Trophoblast cell (in vitro differentiated cells and primary cell): ENCODE data around the gene THBS2.
"Not testable (repeated sequence)": the region's sequence is repeated elsewhere in the genome, so short reads cannot be mapped to it uniquely, and the experiment has no call there.

Source experiments
- DNase-seq, 2 donors: peaks; one replicate each; pipeline ENCODE4 v3.0.0-alpha.2; 2016
- H2AFZ ChIP-seq: 2 replicates; pipeline ENCODE4 v1.6.1; 2013; ENCODE audit warnings: low read length, moderate library complexity, mild to moderate bottlenecking; ENCODE audit not compliant: insufficient read depth, poor library complexity
- H2AK5ac ChIP-seq: 2 replicates; pipeline ENCODE4 v1.6.1; 2013; ENCODE audit warnings: mild to moderate bottlenecking, low read length
- H2BK120ac ChIP-seq: 2 replicates; pipeline ENCODE4 v1.6.1; 2013; ENCODE audit warnings: low read length, mild to moderate bottlenecking, moderate library complexity; ENCODE audit not compliant: insufficient read depth, poor library complexity
- H2BK12ac ChIP-seq: 2 replicates; pipeline ENCODE4 v1.6.1; 2013; ENCODE audit warnings: mild to moderate bottlenecking, low read length, moderate library complexity
- H2BK5ac ChIP-seq: 2 replicates; pipeline ENCODE4 v1.6.1; 2013; ENCODE audit warnings: low read length, low read depth, moderate library complexity, mild to moderate bottlenecking; ENCODE audit not compliant: poor library complexity
- H3K14ac ChIP-seq: 2 replicates; pipeline ENCODE4 v1.6.1; 2013; ENCODE audit warnings: mild to moderate bottlenecking, low read length
- H3K18ac ChIP-seq: 2 replicates; pipeline ENCODE4 v1.6.1; 2013; ENCODE audit warnings: mild to moderate bottlenecking, low read length
- H3K23ac ChIP-seq: 2 replicates; pipeline ENCODE4 v1.6.1; 2013; ENCODE audit warnings: low read length
- H3K27ac ChIP-seq: 2 replicates; pipeline ENCODE4 v1.5.1; 2013; ENCODE audit warnings: low read depth, mild to moderate bottlenecking, inconsistent platforms, low read length, moderate library complexity
- H3K27me3 ChIP-seq: 2 replicates; pipeline ENCODE4 v1.6.1; 2013; ENCODE audit warnings: inconsistent platforms, mild to moderate bottlenecking, low read length, moderate library complexity; ENCODE audit not compliant: insufficient read depth
- H3K36me3 ChIP-seq, 2 experiments: 1 replicate in 1 of 2; 2 replicates in 1 of 2; pipeline ENCODE4 v1.6.1; 2013; ENCODE audit warnings: low read length in 2 of 2, mild to moderate bottlenecking in 2 of 2, moderate library complexity in 1 of 2; ENCODE audit not compliant: insufficient read depth in 2 of 2, control insufficient read depth in 1 of 2
- H3K4ac ChIP-seq: 2 replicates; pipeline ENCODE4 v1.6.1; 2013; ENCODE audit warnings: low read depth, mild to moderate bottlenecking, low read length, moderate library complexity
- H3K4me1 ChIP-seq, 2 experiments: 1 replicate in 1 of 2; 2 replicates in 1 of 2; pipeline ENCODE4 v1.6.1; 2013; ENCODE audit warnings: low read length in 2 of 2, mild to moderate bottlenecking in 2 of 2, moderate library complexity in 1 of 2; ENCODE audit not compliant: insufficient read depth in 2 of 2, control insufficient read depth in 1 of 2
- H3K4me2 ChIP-seq: 2 replicates; pipeline ENCODE4 v1.6.1; 2013; ENCODE audit warnings: inconsistent platforms, mild to moderate bottlenecking, low read length, moderate library complexity
- H3K4me3 ChIP-seq: 2 replicates; pipeline ENCODE4 v1.5.1; 2013; ENCODE audit warnings: mild to moderate bottlenecking, low read depth, low read length, inconsistent platforms
- H3K79me1 ChIP-seq: one replicate; pipeline ENCODE4 v1.6.1; 2013; ENCODE audit warnings: low read length
- H3K79me2 ChIP-seq: 2 replicates; pipeline ENCODE4 v1.6.1; 2013; ENCODE audit warnings: low read length, mild to moderate bottlenecking; ENCODE audit not compliant: control insufficient read depth, insufficient read depth, poor library complexity
- H3K9ac ChIP-seq: 2 replicates; pipeline ENCODE4 v1.6.1; 2013; ENCODE audit warnings: mild to moderate bottlenecking, low read length
- H3K9me3 ChIP-seq: 2 replicates; pipeline ENCODE4 v1.6.1; 2013; ENCODE audit warnings: low read depth, mild to moderate bottlenecking, control low read depth, inconsistent platforms, low read length; ENCODE audit not compliant: insufficient read depth
- H4K12ac ChIP-seq: 2 replicates; pipeline ENCODE4 v1.6.1; 2013; ENCODE audit warnings: low read depth, mild to moderate bottlenecking, low read length, moderate library complexity
- H4K8ac ChIP-seq: 2 replicates; pipeline ENCODE4 v1.6.1; 2013; ENCODE audit warnings: low read depth, mild to moderate bottlenecking, low read length, moderate library complexity
- H4K91ac ChIP-seq: one replicate; pipeline ENCODE4 v1.6.1; 2013; ENCODE audit warnings: low read depth, mild to moderate bottlenecking, low read length, moderate library complexity
- WGBS: extraction: QIAGEN DNeasy Blood & Tissue Kit; methylation state at CpG from one replicate; pipeline ENCODE4 v1.1.7; 2013; ENCODE audit warnings: missing lambda C conversion rate; ENCODE audit not compliant: insufficient read length, insufficient coverage; ENCODE audit errors: extremely low coverage; 5-methylcytosine and 5-hydroxymethylcytosine counted together

THBS2 gene

DNA sequence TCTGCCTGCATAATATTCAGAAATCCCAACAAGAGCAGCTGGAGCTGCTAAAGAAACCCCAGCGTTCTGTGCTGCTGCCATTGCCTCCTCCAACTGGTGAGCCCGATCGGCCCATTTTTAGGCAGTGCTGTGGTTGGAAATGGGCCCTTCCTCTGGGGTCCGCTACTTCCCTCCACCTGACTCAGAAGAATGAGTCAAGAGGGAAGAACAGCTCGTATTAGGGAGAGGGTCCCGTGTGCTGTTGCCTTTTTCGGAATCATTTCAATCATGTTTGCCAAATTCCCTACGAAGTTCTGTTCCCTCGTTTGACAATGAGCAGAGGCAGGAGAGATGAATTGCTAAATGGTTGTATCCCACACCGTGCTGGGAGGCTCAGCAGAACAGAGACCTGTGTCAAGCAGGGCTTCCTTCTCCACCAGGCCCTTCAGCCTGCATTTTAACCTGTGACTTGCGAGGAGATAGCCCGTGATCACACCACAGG is 38.4 kb downstream of the THBS2 start:
- Histone ChIP-seq H2AFZ (no peak overlapping the region), H3K79me2 (peaks cover 2% of the 10 kb centered on the region), H3K9ac (no peak overlapping the region), H2BK120ac (no peak overlapping the region), H3K27me3 (no peaks in the 10 kb centered on the region), H3K4me2 (no peak overlapping the region), H3K23ac (no peak overlapping the region), H3K36me3 (no peaks in the 10 kb centered on the region), H3K79me1 (peaks cover 5% of the 10 kb centered on the region), H3K9me3 (peaks cover 3% of the 10 kb centered on the region), H3K4ac (no peak overlapping the region), H3K27ac (no peak overlapping the region), H2BK5ac (no peak overlapping the region), H3K4me1 (peaks cover 0 to 2% of the 10 kb centered on the region in 2 experiments), H2AK5ac (no peak overlapping the region), H3K14ac (no peak overlapping the region), H4K12ac (no peak overlapping the region), H4K8ac (no peak overlapping the region), H2BK12ac (no peak overlapping the region), H3K4me3 (no peak overlapping the region), H3K18ac (no peak overlapping the region), H4K91ac (no peak overlapping the region)
- WGBS, result no CpG with 5 or more reads among the region's 12 CpGs
- DNase-seq, result no peak

DNA sequence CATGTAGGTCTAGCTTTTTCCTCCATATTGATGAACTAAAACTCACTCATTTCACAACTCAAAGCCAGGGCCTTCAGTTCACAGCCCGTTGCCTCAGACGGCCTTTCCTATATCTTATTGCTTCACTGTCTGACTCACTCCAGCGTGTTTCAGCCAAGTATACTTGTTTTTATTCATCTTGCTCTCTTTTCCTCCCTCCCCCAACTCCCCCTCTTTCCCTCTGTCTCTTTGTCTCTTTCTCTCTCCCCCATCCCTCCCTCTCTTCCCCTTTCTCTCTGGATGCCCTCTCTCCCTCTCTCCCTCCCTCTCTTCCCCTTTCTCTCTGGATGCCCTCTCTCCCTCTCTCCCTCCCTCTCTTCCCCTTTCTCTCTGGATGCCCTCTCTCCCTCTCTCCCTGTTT is 38.9 kb downstream of the THBS2 start:
- not testable (repeated sequence) for H3K4me3 ChIP-seq, H3K9ac ChIP-seq, H3K79me1 ChIP-seq, H3K79me2 ChIP-seq, H2AK5ac ChIP-seq, H3K27me3 ChIP-seq, H4K91ac ChIP-seq, H3K4ac ChIP-seq, H4K8ac ChIP-seq, H2BK120ac ChIP-seq, H3K27ac ChIP-seq, H2AFZ ChIP-seq, H3K23ac ChIP-seq, H3K14ac ChIP-seq, H3K4me2 ChIP-seq, H3K4me1 ChIP-seq, H2BK12ac ChIP-seq, H3K18ac ChIP-seq, H4K12ac ChIP-seq, H2BK5ac ChIP-seq, H3K36me3 ChIP-seq, H3K9me3 ChIP-seq
- no CpG with 5 or more reads among the region's 3 CpGs for WGBS
- DNase-seq, result peak; percentile 14 to 44

DNA sequence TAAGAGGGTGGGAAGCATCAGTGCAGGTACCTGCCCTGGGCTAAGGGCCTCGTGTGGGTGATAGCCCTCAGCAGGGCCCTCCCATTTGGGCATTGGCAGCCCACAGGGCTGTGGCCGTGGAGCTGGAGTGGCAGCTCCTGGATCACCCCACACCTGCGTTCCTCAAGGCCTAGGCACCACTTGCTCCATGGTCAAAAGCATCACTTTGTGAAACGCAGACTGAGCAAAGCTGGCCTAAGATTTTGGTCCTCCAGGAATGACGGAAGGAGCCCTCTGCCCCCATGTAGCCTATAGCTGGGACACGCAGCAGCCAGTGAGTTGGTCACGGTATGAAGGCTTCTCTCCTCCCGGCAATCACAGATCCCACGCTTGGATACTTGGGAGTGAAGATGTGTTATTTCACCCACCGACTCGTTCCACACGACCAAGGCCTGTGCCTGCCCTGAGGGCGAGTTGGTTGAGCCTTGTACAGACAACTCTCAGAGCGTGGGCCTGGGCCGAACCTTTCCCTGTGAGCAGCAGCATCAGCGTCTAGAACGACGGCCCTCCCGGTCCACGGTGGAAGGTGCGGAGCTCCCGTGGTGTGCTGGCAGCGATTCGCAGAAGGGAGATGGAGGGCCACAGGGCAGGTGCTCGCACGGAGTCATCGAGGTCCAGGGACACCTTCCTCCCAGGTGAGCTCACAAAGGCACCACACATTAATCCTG is 39.7 kb downstream of the THBS2 start:
- Histone ChIP-seq H2BK5ac (no peak overlapping the region), H3K4me1 (peaks cover 0 to 2% of the 10 kb centered on the region in 2 experiments), H3K79me2 (peaks cover 2% of the 10 kb centered on the region), H4K12ac (peak overlapping the region; percentile 84), H4K91ac (no peak overlapping the region), H3K27ac (no peak overlapping the region), H2AK5ac (no peak overlapping the region), H3K14ac (no peak overlapping the region), H3K9me3 (peaks cover 3% of the 10 kb centered on the region), H3K4me2 (no peak overlapping the region), H3K4ac (no peak overlapping the region), H4K8ac (peak overlapping the region; percentile 100), H3K27me3 (no peaks in the 10 kb centered on the region), H2BK12ac (no peak overlapping the region), H3K9ac (no peak overlapping the region), H3K4me3 (no peak overlapping the region), H3K23ac (no peak overlapping the region), H2AFZ (no peak overlapping the region), H2BK120ac (no peak overlapping the region), H3K18ac (no peak overlapping the region), H3K36me3 (no peaks in the 10 kb centered on the region), H3K79me1 (peaks cover 5% of the 10 kb centered on the region)
- no peak for DNase-seq
- no CpG with 5 or more reads among the region's 27 CpGs for WGBS

DNA sequence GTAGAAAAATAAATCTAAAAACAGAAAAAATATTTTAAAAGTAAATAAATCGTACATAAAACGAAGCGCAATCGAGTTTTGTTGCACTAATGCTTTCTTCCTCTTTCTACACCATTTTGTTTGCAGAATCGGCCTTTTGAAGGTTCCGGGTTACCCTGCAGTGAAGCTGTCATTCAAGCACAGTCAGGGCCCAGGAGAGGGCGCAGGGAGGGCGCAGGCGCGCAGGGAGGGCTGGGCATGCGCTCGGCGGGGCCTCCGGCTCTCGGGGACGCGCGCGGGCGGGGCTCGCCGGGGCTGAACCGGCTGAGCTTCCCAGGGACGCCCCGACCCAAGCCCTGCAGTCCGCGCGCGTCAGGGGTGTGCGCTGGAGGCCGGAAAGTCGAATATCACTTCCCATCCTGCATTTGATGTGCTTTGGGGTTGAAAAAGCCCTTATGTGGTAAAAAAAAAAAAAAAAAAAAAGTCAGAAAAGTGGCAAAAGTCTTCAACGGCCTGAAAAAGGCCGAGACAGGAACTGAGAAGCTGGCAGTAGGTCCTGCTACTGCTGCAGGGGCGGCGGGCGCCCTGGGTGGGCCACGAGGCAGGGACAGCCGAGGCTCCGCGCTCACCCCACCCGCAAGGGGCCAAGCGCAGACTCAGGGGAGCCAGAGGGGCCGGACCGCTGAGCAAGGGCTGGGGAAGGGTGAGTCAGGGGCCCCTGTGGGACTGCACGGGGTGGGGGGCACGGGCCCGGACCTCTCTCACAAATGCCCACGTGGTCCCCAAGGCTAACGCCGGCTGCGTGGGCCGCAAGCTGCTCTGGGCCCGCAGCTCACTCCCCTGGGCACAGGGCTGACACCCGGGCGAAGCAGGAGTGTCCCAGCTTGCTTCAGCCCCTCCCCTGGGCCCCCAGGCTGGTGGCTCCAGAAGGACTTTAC is 40.5 kb downstream of the THBS2 start:
- peaks cover 2% of the 10 kb centered on the region for H3K79me2 ChIP-seq

More for the DNA sequence above, 40.5 kb downstream of the THBS2 start:
- H3K4me2 ChIP-seq, result peak overlapping the region; percentile 46
- peak overlapping the region; percentile 84 for H4K12ac ChIP-seq
- H3K9ac ChIP-seq, result no peak overlapping the region
- H3K27me3 ChIP-seq, result no peaks in the 10 kb centered on the region
- H2BK120ac ChIP-seq, result peak overlapping the region; percentile 56
- H3K27ac ChIP-seq, result no peak overlapping the region
- no peaks in the 10 kb centered on the region for H3K36me3 ChIP-seq
- peak; percentile 78 to 85 for DNase-seq
- peak overlapping the region; percentile 86 for H3K18ac ChIP-seq
- H4K91ac ChIP-seq, result peak overlapping the region; percentile 89
- H2AFZ ChIP-seq, result peak overlapping the region; percentile 15
- no peak overlapping the region for H3K4me3 ChIP-seq
- H3K23ac ChIP-seq, result no peak overlapping the region
- peak overlapping the region; percentile 78 for H3K4ac ChIP-seq
- peaks cover 5% of the 10 kb centered on the region for H3K79me1 ChIP-seq
- H3K9me3 ChIP-seq, result no peaks in the 10 kb centered on the region
- WGBS, result no CpG with 5 or more reads among the region's 56 CpGs
- H3K4me1 ChIP-seq, result peaks cover 0 to 2% of the 10 kb centered on the region in 2 experiments
- H2BK12ac ChIP-seq, result no peak overlapping the region
- peak overlapping the region; percentile 100 for H4K8ac ChIP-seq
- H2AK5ac ChIP-seq, result peak overlapping the region; percentile 22
- H2BK5ac ChIP-seq, result no peak overlapping the region
- peak overlapping the region; percentile 93 for H3K14ac ChIP-seq
